Measurements from ENCODE around the gene TMEM169.

Gene TMEM169

GRCh38 chr2:216074380-216074779 lies 7.3 kb upstream of the TMEM169 start:
- Histone ChIP-seq H3K79me1 (ENCODE audit: low read depth, low read length) (no peaks in the 10 kb centered on the region), H3K4me1 (ENCODE audit: control insufficient read depth in 2 of 2, insufficient read depth in 1 of 2, low read depth in 1 of 2, low read length in 2 of 2) (no peaks in the 10 kb centered on the region), H4K8ac (ENCODE audit: low read depth, low read length) (no peak overlapping the region), H2AK5ac (ENCODE audit: low read depth, low read length) (no peak overlapping the region), H3K27me3 (ENCODE audit: control insufficient read depth in 3 of 3, insufficient read depth in 3 of 3, low read depth in 1 of 3, low read length in 3 of 3) (no peaks in the 10 kb centered on the region), H3K23ac (ENCODE audit: low read depth, low read length, poor library complexity) (no peak overlapping the region), H4K91ac (ENCODE audit: low read depth, low read length, poor library complexity) (no peak overlapping the region), H2BK5ac (ENCODE audit: low read length) (no peak overlapping the region), H3K18ac (ENCODE audit: low read length) (no peak overlapping the region), H3K27ac (replicated peaks; ENCODE audit: low read length) (no peak overlapping the region), H3K36me3 (replicated peaks in 1 of 2; ENCODE audit: control insufficient read depth in 2 of 2, insufficient read depth in 2 of 2, low read length in 2 of 2) (peaks cover 0 to 24% of the 10 kb centered on the region in 2 donors), H3K9ac (ENCODE audit: low read depth, low read length, poor library complexity) (no peak overlapping the region), H2BK12ac (ENCODE audit: low read length) (no peak overlapping the region), H2BK15ac (ENCODE audit: low read length) (no peak overlapping the region), H2AFZ (ENCODE audit: low read length) (no peak overlapping the region), H3K4ac (ENCODE audit: low read length) (no peak overlapping the region), H2BK120ac (ENCODE audit: low read depth, low read length) (no peak overlapping the region), H3K4me3 (ENCODE audit: low read length in 2 of 2) (no peak overlapping the region), H3K14ac (ENCODE audit: low read length) (no peak overlapping the region), H3K4me2 (ENCODE audit: insufficient read depth, low read length, poor library complexity, severe bottlenecking) (no peak overlapping the region), H3K9me3 (replicated peaks in 1 of 2; ENCODE audit: control insufficient read depth in 2 of 2, insufficient read depth in 1 of 2, low read depth in 1 of 2, low read length in 2 of 2) (no peaks in the 10 kb centered on the region)
- DNase-seq (ENCODE audit: low spot score) = no peak
- no CpG with 5 or more reads among the region's 1 CpG for WGBS, 2 donors (ENCODE audit: extremely low coverage in 2 of 2, insufficient read length in 2 of 2, insufficient replicate concordance in 1 of 2)

- Histone ChIP-seq H3K14ac (ENCODE audit: low read length) (no peak overlapping the region), H3K4me3 (ENCODE audit: low read length in 2 of 2) (no peak overlapping the region), H3K79me1 (ENCODE audit: low read depth, low read length) (no peaks in the 10 kb centered on the region), H3K23ac (ENCODE audit: low read depth, low read length, poor library complexity) (no peak overlapping the region), H2AFZ (ENCODE audit: low read length) (no peak overlapping the region), H3K9ac (ENCODE audit: low read depth, low read length, poor library complexity) (no peak overlapping the region), H2AK5ac (ENCODE audit: low read depth, low read length) (no peak overlapping the region), H4K8ac (ENCODE audit: low read depth, low read length) (no peak overlapping the region), H2BK5ac (ENCODE audit: low read length) (no peak overlapping the region), H3K27ac (replicated peaks; ENCODE audit: low read length) (no peak overlapping the region), H3K36me3 (replicated peaks in 1 of 2; ENCODE audit: control insufficient read depth in 2 of 2, insufficient read depth in 2 of 2, low read length in 2 of 2) (peaks cover 0 to 24% of the 10 kb centered on the region in 2 donors), H2BK120ac (ENCODE audit: low read depth, low read length) (no peak overlapping the region), H3K18ac (ENCODE audit: low read length) (no peak overlapping the region), H2BK12ac (ENCODE audit: low read length) (no peak overlapping the region), H3K4me1 (ENCODE audit: control insufficient read depth in 2 of 2, insufficient read depth in 1 of 2, low read depth in 1 of 2, low read length in 2 of 2) (no peaks in the 10 kb centered on the region), H3K4me2 (ENCODE audit: insufficient read depth, low read length, poor library complexity, severe bottlenecking) (no peak overlapping the region), H4K91ac (ENCODE audit: low read depth, low read length, poor library complexity) (no peak overlapping the region), H3K4ac (ENCODE audit: low read length) (no peak overlapping the region), H3K27me3 (ENCODE audit: control insufficient read depth in 3 of 3, insufficient read depth in 3 of 3, low read depth in 1 of 3, low read length in 3 of 3) (no peaks in the 10 kb centered on the region), H3K9me3 (replicated peaks in 1 of 2; ENCODE audit: control insufficient read depth in 2 of 2, insufficient read depth in 1 of 2, low read depth in 1 of 2, low read length in 2 of 2) (no peaks in the 10 kb centered on the region), H2BK15ac (ENCODE audit: low read length) (no peak overlapping the region)
- DNase-seq (ENCODE audit: low spot score) = no peak
- WGBS, 2 donors (ENCODE audit: extremely low coverage in 2 of 2, insufficient read length in 2 of 2, insufficient replicate concordance in 1 of 2) = no CpG with 5 or more reads among the region's 1 CpG
These were observed 6.9 kb upstream of the TMEM169 start for GRCh38 chr2:216074794-216075193.

GRCh38 chr2:216075510-216076485 lies 5.9 kb upstream of the TMEM169 start:
- H3K9me3 ChIP-seq (replicated peaks in 1 of 2; ENCODE audit: control insufficient read depth in 2 of 2, insufficient read depth in 1 of 2, low read depth in 1 of 2, low read length in 2 of 2) = no peaks in the 10 kb centered on the region
- no peak overlapping the region for H2BK120ac ChIP-seq (ENCODE audit: low read depth, low read length)
- no peak overlapping the region for H3K23ac ChIP-seq (ENCODE audit: low read depth, low read length, poor library complexity)
- H2BK12ac ChIP-seq (ENCODE audit: low read length) = no peak overlapping the region
- H3K4me1 ChIP-seq (ENCODE audit: control insufficient read depth in 2 of 2, insufficient read depth in 1 of 2, low read depth in 1 of 2, low read length in 2 of 2) = no peaks in the 10 kb centered on the region
- peaks cover 1% of the 10 kb centered on the region for H3K79me1 ChIP-seq (ENCODE audit: low read depth, low read length)
- H4K8ac ChIP-seq (ENCODE audit: low read depth, low read length) = no peak overlapping the region
- H3K18ac ChIP-seq (ENCODE audit: low read length) = no peak overlapping the region
- H3K27ac ChIP-seq (replicated peaks; ENCODE audit: low read length) = no peak overlapping the region
- no CpG with 5 or more reads among the region's 6 CpGs for WGBS, 2 donors (ENCODE audit: extremely low coverage in 2 of 2, insufficient read length in 2 of 2, insufficient replicate concordance in 1 of 2)
- no peak overlapping the region for H2AK5ac ChIP-seq (ENCODE audit: low read depth, low read length)
- H3K4me2 ChIP-seq (ENCODE audit: insufficient read depth, low read length, poor library complexity, severe bottlenecking) = no peak overlapping the region
- no peaks in the 10 kb centered on the region for H3K27me3 ChIP-seq (ENCODE audit: control insufficient read depth in 3 of 3, insufficient read depth in 3 of 3, low read depth in 1 of 3, low read length in 3 of 3)
- H3K4me3 ChIP-seq (ENCODE audit: low read length in 2 of 2) = no peak overlapping the region
- H2BK5ac ChIP-seq (ENCODE audit: low read length) = no peak overlapping the region
- peaks cover 0 to 24% of the 10 kb centered on the region in 2 donors for H3K36me3 ChIP-seq (replicated peaks in 1 of 2; ENCODE audit: control insufficient read depth in 2 of 2, insufficient read depth in 2 of 2, low read length in 2 of 2)
- no peak for DNase-seq (ENCODE audit: low spot score)
- H3K14ac ChIP-seq (ENCODE audit: low read length) = no peak overlapping the region
- no peak overlapping the region for H3K4ac ChIP-seq (ENCODE audit: low read length)
- no peak overlapping the region for H3K9ac ChIP-seq (ENCODE audit: low read depth, low read length, poor library complexity)
- H4K91ac ChIP-seq (ENCODE audit: low read depth, low read length, poor library complexity) = no peak overlapping the region
- no peak overlapping the region for H2AFZ ChIP-seq (ENCODE audit: low read length)
- no peak overlapping the region for H2BK15ac ChIP-seq (ENCODE audit: low read length)

GRCh38 chr2:216078776-216079175 lies 2.9 kb upstream of the TMEM169 start:
- Histone ChIP-seq H3K36me3 (replicated peaks in 1 of 2; ENCODE audit: control insufficient read depth in 2 of 2, insufficient read depth in 2 of 2, low read length in 2 of 2) (peaks cover 0 to 10% of the 10 kb centered on the region in 2 donors), H2BK12ac (ENCODE audit: low read length) (no peak overlapping the region), H4K8ac (ENCODE audit: low read depth, low read length) (no peak overlapping the region), H3K27me3 (ENCODE audit: control insufficient read depth in 3 of 3, insufficient read depth in 3 of 3, low read depth in 1 of 3, low read length in 3 of 3) (no peaks in the 10 kb centered on the region), H3K23ac (ENCODE audit: low read depth, low read length, poor library complexity) (no peak overlapping the region), H4K91ac (ENCODE audit: low read depth, low read length, poor library complexity) (no peak overlapping the region), H3K27ac (replicated peaks; ENCODE audit: low read length) (no peak overlapping the region), H2AFZ (ENCODE audit: low read length) (no peak overlapping the region), H3K9me3 (replicated peaks in 1 of 2; ENCODE audit: control insufficient read depth in 2 of 2, insufficient read depth in 1 of 2, low read depth in 1 of 2, low read length in 2 of 2) (no peaks in the 10 kb centered on the region), H3K4ac (ENCODE audit: low read length) (no peak overlapping the region), H3K79me1 (ENCODE audit: low read depth, low read length) (peaks cover 1% of the 10 kb centered on the region), H3K9ac (ENCODE audit: low read depth, low read length, poor library complexity) (no peak overlapping the region), H3K14ac (ENCODE audit: low read length) (no peak overlapping the region), H3K18ac (ENCODE audit: low read length) (no peak overlapping the region), H3K4me3 (ENCODE audit: low read length in 2 of 2) (no peak overlapping the region), H2BK15ac (ENCODE audit: low read length) (no peak overlapping the region), H2BK120ac (ENCODE audit: low read depth, low read length) (no peak overlapping the region), H2AK5ac (ENCODE audit: low read depth, low read length) (no peak overlapping the region), H3K4me1 (ENCODE audit: control insufficient read depth in 2 of 2, insufficient read depth in 1 of 2, low read depth in 1 of 2, low read length in 2 of 2) (peaks cover 0 to 6% of the 10 kb centered on the region in 2 donors), H3K4me2 (ENCODE audit: insufficient read depth, low read length, poor library complexity, severe bottlenecking) (no peak overlapping the region), H2BK5ac (ENCODE audit: low read length) (no peak overlapping the region)
- no peak for DNase-seq (ENCODE audit: low spot score)
- no CpG with 5 or more reads among the region's 1 CpG for WGBS, 2 donors (ENCODE audit: extremely low coverage in 2 of 2, insufficient read length in 2 of 2, insufficient replicate concordance in 1 of 2)

Measured in neuronal stem cell (in vitro differentiated cells).